B cell (primary cell): ENCODE data around the gene OXER1. TPM values are rescaled to one million over a fixed set of nuclear protein-coding genes. Genes with fewer than 3 reads are reported as not detected.

ENCODE experiments used
- ATAC-seq: fragments of 200-7000 bp; cut with Tn5 transposase; one replicate; pipeline ENCODE4 v1.10.0; 2021; ENCODE audit warnings: low read depth, mild to moderate bottlenecking, moderate number of reproducible peaks, moderate library complexity
- CTCF ChIA-PET: fragments of 350-600 bp; sonication (Branson Sonifier 250); formaldehyde crosslinking; loops from one replicate; lab custom pipeline; 2021; ENCODE audit warnings: antibody characterized with exemption, inconsistent platforms; lab: Charles Lee
- POLR2A ChIA-PET: fragments of 350-600 bp; sonication (Branson Sonifier 250); formaldehyde crosslinking; loops from one replicate; lab custom pipeline; 2021; ENCODE audit warnings: antibody characterized with exemption; lab: Charles Lee
- DNase-seq: peaks from one replicate; pipeline ENCODE4 v3.0.0; 2013
- H2AFZ ChIP-seq: 2 replicates; pipeline ENCODE4 v1.6.1; 2012; ENCODE audit warnings: mild to moderate bottlenecking, low read depth, low read length; ENCODE audit not compliant: insufficient read depth, poor library complexity, severe bottlenecking
- H3K27ac ChIP-seq, 2 donors: 1 replicate in 1 of 2; 2 replicates in 1 of 2; pipeline ENCODE4 v1.5.1; 2012 to 2013; ENCODE audit warnings: low read length in 2 of 2, mild to moderate bottlenecking in 2 of 2, moderate library complexity in 1 of 2
- H3K27me3 ChIP-seq, 4 experiments: fragments of 200-600 bp in 1 of 4; sonication (generic) in 1 of 4; replicated peaks in 1 of 4; 1 replicate in 2 of 4; 2 replicates in 2 of 4; pipeline versions ENCODE4 v1.6.1 to v1.7.0; 2013 to 2016; ENCODE audit warnings: low read length in 3 of 4, mild to moderate bottlenecking in 2 of 4, mixed read lengths in 1 of 4, moderate library complexity in 1 of 4; ENCODE audit not compliant: insufficient read depth in 4 of 4, control insufficient read depth in 3 of 4; ENCODE audit errors: control extremely low read depth in 1 of 4
- H3K36me3 ChIP-seq, 2 experiments: replicated peaks in 1 of 2; 1 replicate in 1 of 2; 2 replicates in 1 of 2; pipeline versions ENCODE4 v1.6.1 to v1.7.1; 2013; ENCODE audit warnings: low read length in 1 of 2; ENCODE audit not compliant: insufficient read depth in 2 of 2, control insufficient read depth in 1 of 2; ENCODE audit errors: control extremely low read depth in 1 of 2, extremely low read depth in 1 of 2
- H3K4me1 ChIP-seq, 2 donors: fragments of 200-600 bp in 1 of 2; sonication (generic) in 1 of 2; 1 replicate in 1 of 2; 2 replicates in 1 of 2; pipeline versions ENCODE4 v1.5.1 to v1.6.1; 2013 to 2017; ENCODE audit warnings: low read length in 2 of 2; ENCODE audit not compliant: control insufficient read depth in 2 of 2, insufficient read depth in 2 of 2
- H3K4me2 ChIP-seq: replicated peaks from 2 replicates; pipeline ENCODE3; 2012; ENCODE audit warnings: mild to moderate bottlenecking, low read depth, low read length; ENCODE audit not compliant: poor library complexity, severe bottlenecking
- H3K4me3 ChIP-seq, 5 experiments: fragments of 200-600 bp in 1 of 5; sonication (generic) in 1 of 5; 1 replicate in 3 of 5; 2 replicates in 2 of 5; pipeline versions ENCODE4 v1.5.1 to v1.7.0; 2011 to 2016; ENCODE audit warnings: low read length in 4 of 5, mild to moderate bottlenecking in 4 of 5, low read depth in 2 of 5, control low read depth in 1 of 5, moderate library complexity in 1 of 5; ENCODE audit not compliant: insufficient read depth in 1 of 5; ENCODE audit errors: control extremely low read depth in 1 of 5, extremely low read depth in 1 of 5
- H3K79me2 ChIP-seq: fragments of 200-600 bp; sonication (generic); one replicate; pipeline ENCODE4 v1.6.0; 2016; ENCODE audit warnings: low read length; ENCODE audit not compliant: control insufficient read depth, insufficient read depth
- H3K9ac ChIP-seq: fragments of 200-600 bp; sonication (generic); 2 replicates; pipeline ENCODE4 v1.6.1; 2017; ENCODE audit warnings: mild to moderate bottlenecking, low read length, moderate library complexity
- H3K9me3 ChIP-seq, 3 donors: one replicate each; pipeline versions ENCODE4 v1.6.1 to v1.7.1; 2013; ENCODE audit warnings: low read length in 2 of 3; ENCODE audit not compliant: control insufficient read depth in 2 of 3, insufficient read depth in 1 of 3; ENCODE audit errors: control extremely low read depth in 1 of 3
- H4K20me1 ChIP-seq: 2 replicates; pipeline ENCODE4 v1.6.0; 2012; ENCODE audit warnings: mild to moderate bottlenecking, low read length; ENCODE audit not compliant: insufficient read depth, control insufficient read depth, poor library complexity, severe bottlenecking
- H3K27ac Mint-ChIP-seq: one replicate; pipeline ENCODE4 v1.8.0; 2021; ENCODE audit warnings: mixed read lengths
- H3K27me3 Mint-ChIP-seq: one replicate; pipeline ENCODE4 v1.8.0; 2021; ENCODE audit warnings: mixed read lengths
- H3K4me1 Mint-ChIP-seq: one replicate; pipeline ENCODE4 v1.8.0; 2021; ENCODE audit warnings: mixed read lengths
- H3K4me3 Mint-ChIP-seq: one replicate; pipeline ENCODE4 v1.8.0; 2021; ENCODE audit warnings: mixed read lengths
- H3K9me3 Mint-ChIP-seq: one replicate; pipeline ENCODE4 v1.8.0; 2022; ENCODE audit warnings: mixed read lengths; ENCODE audit not compliant: insufficient read depth
- EZH2 ChIP-seq: IDR thresholded peaks from 2 replicates; pipeline ENCODE4 v1.6.1; 2012; ENCODE audit warnings: borderline replicate concordance, low read depth, mild to moderate bottlenecking, moderate library complexity, low read length; ENCODE audit not compliant: insufficient read depth, poor library complexity, severe bottlenecking
- WGBS: methylation state at CpG from one replicate; pipeline ENCODE4 v1.1.5; 2013; ENCODE audit warnings: missing lambda C conversion rate; ENCODE audit not compliant: insufficient coverage; 5-methylcytosine and 5-hydroxymethylcytosine counted together
- intact Hi-C: fragments of 100-400 bp; cut with micrococcal nuclease; formaldehyde crosslinking; loops from one replicate; pipeline ENCODE4 v1.10.0; 2022
- polyA plus RNA-seq: library from polyadenylated mRNA; depleted of rRNA; stranded (reverse); fragments of >200 nt; gene quantifications from 2 replicates; pipeline ENCODE4 v1.2.3, GENCODE V29; 2012
- total RNA-seq, 2 donors: library from RNA; stranded (reverse); fragments of 120-200 nt in 1 of 2; gene quantifications; 1 replicate in 1 of 2; 2 replicates in 1 of 2; pipeline versions ENCODE4 v1.2.3 to v1.2.4, GENCODE V29; 2013 to 2022
- TF ChIP-seq, protein P1 (sequence below): fragments of 200-600 bp; IDR thresholded peaks from one replicate; pipeline ENCODE4 v1.8.0; 2022; ENCODE audit warnings: antibody characterized with exemption, mild to moderate bottlenecking

OXER1 gene
- total and polyA plus RNA-seq, 2 donors (not counting 1 experiment from before 2014, with no cell fraction given), result 3.2 to 3.3 TPM

DNA sequence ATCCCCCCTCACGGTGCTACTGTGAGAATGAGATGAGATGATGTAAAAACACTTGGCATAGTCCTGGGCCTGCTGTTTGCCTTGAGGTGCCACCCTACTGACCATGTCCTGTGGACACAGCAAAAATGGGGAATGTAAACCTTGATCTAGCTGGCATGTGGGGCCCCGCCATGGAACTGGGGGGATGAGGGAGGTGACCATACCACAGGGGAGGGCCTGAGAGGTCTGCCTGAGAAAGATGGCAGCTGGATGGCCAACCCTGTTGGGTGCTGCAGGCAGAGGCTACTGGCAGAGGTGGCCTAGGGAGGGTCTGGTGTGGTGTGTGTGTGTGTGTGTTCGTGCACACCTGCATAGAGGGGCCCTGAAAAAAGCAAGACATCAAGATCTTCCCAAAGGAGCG lies 27.7 kb upstream of the OXER1 start:
- 100% methylated on average over 1 of the region's 4 CpGs for WGBS
- Histone ChIP-seq H2AFZ (peak overlapping the region; percentile 92), H3K36me3 (no peaks in the 10 kb centered on the region), H3K9ac (peak overlapping the region; percentile 88), H3K27ac (peak overlapping the region in 1 of 2 donors; percentile 69), H3K79me2 (peaks cover 35% of the 10 kb centered on the region), H3K27me3 (no peaks in the 10 kb centered on the region), H3K4me1 (peaks cover 18 to 37% of the 10 kb centered on the region in 2 donors), H4K20me1 (no peaks in the 10 kb centered on the region), H3K9me3 (no peaks in the 10 kb centered on the region), H3K4me3 (peak overlapping the region in 3 of 5 experiments; percentile 76 to 93 (median 85)), H3K4me2 (peak overlapping the region; percentile 90)
- peak overlapping the region; percentile 89 for H3K27ac Mint-ChIP-seq
- H3K9me3 Mint-ChIP-seq, result no peaks in the 10 kb centered on the region
- DNase-seq, result no peak
- ChIA-PET CTCF (interaction anchor here (0.6 to 4.3 kb wide), 8 partner anchors 9 to 437 kb away, joined by 3 to 64 read pairs (median 4); no protein-coding TSS in a partner anchor), POLR2A (interaction anchor here (0.6 to 6.5 kb wide), 3 partner anchors 19 to 103 kb away, joined by 3 to 82 read pairs (median 6); no protein-coding TSS in a partner anchor)
- peak overlapping the region; percentile 87 for H3K4me3 Mint-ChIP-seq
- no peak for ATAC-seq
- TF ChIP-seq, protein P1, sequence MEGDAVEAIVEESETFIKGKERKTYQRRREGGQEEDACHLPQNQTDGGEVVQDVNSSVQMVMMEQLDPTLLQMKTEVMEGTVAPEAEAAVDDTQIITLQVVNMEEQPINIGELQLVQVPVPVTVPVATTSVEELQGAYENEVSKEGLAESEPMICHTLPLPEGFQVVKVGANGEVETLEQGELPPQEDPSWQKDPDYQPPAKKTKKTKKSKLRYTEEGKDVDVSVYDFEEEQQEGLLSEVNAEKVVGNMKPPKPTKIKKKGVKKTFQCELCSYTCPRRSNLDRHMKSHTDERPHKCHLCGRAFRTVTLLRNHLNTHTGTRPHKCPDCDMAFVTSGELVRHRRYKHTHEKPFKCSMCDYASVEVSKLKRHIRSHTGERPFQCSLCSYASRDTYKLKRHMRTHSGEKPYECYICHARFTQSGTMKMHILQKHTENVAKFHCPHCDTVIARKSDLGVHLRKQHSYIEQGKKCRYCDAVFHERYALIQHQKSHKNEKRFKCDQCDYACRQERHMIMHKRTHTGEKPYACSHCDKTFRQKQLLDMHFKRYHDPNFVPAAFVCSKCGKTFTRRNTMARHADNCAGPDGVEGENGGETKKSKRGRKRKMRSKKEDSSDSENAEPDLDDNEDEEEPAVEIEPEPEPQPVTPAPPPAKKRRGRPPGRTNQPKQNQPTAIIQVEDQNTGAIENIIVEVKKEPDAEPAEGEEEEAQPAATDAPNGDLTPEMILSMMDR, result no peak
- TF ChIP-seq EZH2, result no peak
- H3K27me3 Mint-ChIP-seq, result no peaks in the 10 kb centered on the region
- peaks cover 44% of the 10 kb centered on the region for H3K4me1 Mint-ChIP-seq
- intact Hi-C loops, result loop anchor here (1.0 to 5.0 kb wide), 4 partner anchors 35 to 296 kb away; no protein-coding TSS in a partner anchor

DNA sequence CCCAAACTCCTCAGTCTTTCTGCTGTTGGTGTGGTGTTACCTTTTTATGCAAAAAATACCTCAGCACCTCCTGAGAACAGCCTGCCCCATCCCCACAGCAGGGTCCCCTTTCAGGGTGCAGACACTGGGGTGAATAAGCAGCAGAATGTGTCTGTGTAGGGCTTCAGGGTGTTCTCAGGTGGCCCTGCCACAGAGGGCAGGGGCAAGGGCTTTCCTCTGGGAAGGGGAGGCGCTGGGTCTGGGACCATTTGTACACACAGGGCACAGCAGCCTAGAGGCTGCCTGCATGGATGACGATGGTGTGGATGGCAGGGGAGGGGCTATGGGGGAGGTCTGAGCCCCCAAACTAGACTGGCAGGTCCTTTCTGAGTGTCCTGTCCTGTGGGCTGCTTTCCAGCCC lies 25.8 kb upstream of the OXER1 start:
- no peaks in the 10 kb centered on the region for H3K27me3 Mint-ChIP-seq
- H3K27me3 ChIP-seq, result no peaks in the 10 kb centered on the region
- 100% methylated on average over 2 of the region's 2 CpGs for WGBS

More for the DNA sequence above, 25.8 kb upstream of the OXER1 start:
- peak overlapping the region; percentile 13 for H3K4me3 Mint-ChIP-seq
- no peak overlapping the region for H3K27ac ChIP-seq
- peaks cover 18 to 28% of the 10 kb centered on the region in 2 donors for H3K4me1 ChIP-seq
- H2AFZ ChIP-seq, result no peak overlapping the region
- H3K9me3 ChIP-seq, result no peaks in the 10 kb centered on the region
- POLR2A ChIA-PET, result interaction anchor here (0.8 kb wide), 1 partner anchor 954 kb away, joined by 4 read pairs; no protein-coding TSS in a partner anchor
- H3K79me2 ChIP-seq, result peaks cover 35% of the 10 kb centered on the region
- CTCF ChIA-PET, result no interaction called here
- no peak for TF ChIP-seq EZH2
- TF ChIP-seq, protein P1, result no peak
- no peaks in the 10 kb centered on the region for H4K20me1 ChIP-seq
- no peaks in the 10 kb centered on the region for H3K36me3 ChIP-seq
- H3K4me3 ChIP-seq, result no peak overlapping the region
- H3K4me1 Mint-ChIP-seq, result peaks cover 30% of the 10 kb centered on the region
- H3K9me3 Mint-ChIP-seq, result no peaks in the 10 kb centered on the region
- intact Hi-C loops, result loop anchor here (5.0 kb wide), 1 partner anchor 127 kb away; no protein-coding TSS in a partner anchor
- no peak overlapping the region for H3K4me2 ChIP-seq
- ATAC-seq (no peak), DNase-seq (no peak)
- H3K9ac ChIP-seq, result no peak overlapping the region
- no peak overlapping the region for H3K27ac Mint-ChIP-seq
